Common myeloid progenitor, CD34-positive (primary cell): ENCODE results near the gene PARVB.

Experiments
- CTCF ChIA-PET: fragments of 350-600 bp; sonication (Branson Sonifier 250); formaldehyde crosslinking; loops from one replicate; lab custom pipeline; 2021; ENCODE audit warnings: antibody characterized with exemption; lab: Charles Lee
- POLR2A ChIA-PET: fragments of 350-600 bp; sonication (Branson Sonifier 250); formaldehyde crosslinking; loops from one replicate; lab custom pipeline; 2021; ENCODE audit warnings: antibody characterized with exemption; lab: Charles Lee
- DNase-seq, 3 donors: peaks; one replicate each; pipeline versions ENCODE4 v3.0.0 to v3.0.0-alpha.2; 2013
- H3K27ac ChIP-seq, 2 experiments: 1 replicate in 1 of 2; 2 replicates in 1 of 2; pipeline ENCODE4 v1.7.0; 2013; ENCODE audit warnings: inconsistent platforms in 2 of 2, low read length in 2 of 2, mild to moderate bottlenecking in 2 of 2, low read depth in 1 of 2, moderate library complexity in 1 of 2; ENCODE audit not compliant: severe bottlenecking in 2 of 2, insufficient read depth in 1 of 2, poor library complexity in 1 of 2
- H3K27me3 ChIP-seq, 5 experiments: replicated peaks in 2 of 5; 1 replicate in 3 of 5; 2 replicates in 2 of 5; pipeline versions ENCODE4 v1.6.1 to v1.7.0; 2013; ENCODE audit warnings: low read length in 4 of 5, mild to moderate bottlenecking in 2 of 5, moderate library complexity in 2 of 5, inconsistent platforms in 1 of 5; ENCODE audit not compliant: insufficient read depth in 5 of 5, control insufficient read depth in 4 of 5
- H3K36me3 ChIP-seq, 4 experiments: 1 replicate in 2 of 4; 2 replicates in 2 of 4; pipeline versions ENCODE4 v1.6.1 to v1.7.0; 2013; ENCODE audit warnings: low read length in 3 of 4, control low read depth in 1 of 4, mild to moderate bottlenecking in 1 of 4; ENCODE audit not compliant: control insufficient read depth in 4 of 4, insufficient read depth in 4 of 4
- H3K4me1 ChIP-seq, 4 experiments: 1 replicate in 3 of 4; 2 replicates in 1 of 4; pipeline versions ENCODE4 v1.6.1 to v1.7.1; 2013; ENCODE audit warnings: low read length in 3 of 4, mild to moderate bottlenecking in 3 of 4, control low read depth in 1 of 4, inconsistent platforms in 1 of 4, moderate library complexity in 1 of 4; ENCODE audit not compliant: control insufficient read depth in 4 of 4, insufficient read depth in 4 of 4; ENCODE audit errors: control extremely low read depth in 1 of 4
- H3K4me3 ChIP-seq, 7 experiments: 1 replicate in 4 of 7; 2 replicates in 3 of 7; pipeline versions ENCODE4 v1.5.1 to v1.7.0; 2013; ENCODE audit warnings: mild to moderate bottlenecking in 7 of 7, low read length in 6 of 7, moderate library complexity in 6 of 7, inconsistent platforms in 2 of 7, low read depth in 2 of 7, control low read depth in 1 of 7; ENCODE audit not compliant: insufficient read depth in 4 of 7, control insufficient read depth in 1 of 7; ENCODE audit errors: extremely low read depth in 1 of 7
- H3K9me3 ChIP-seq, 5 experiments: 1 replicate in 4 of 5; 2 replicates in 1 of 5; pipeline versions ENCODE4 v1.6.1 to v1.7.1; 2013; ENCODE audit warnings: low read length in 4 of 5, mild to moderate bottlenecking in 2 of 5, inconsistent platforms in 1 of 5, low read depth in 1 of 5, moderate library complexity in 1 of 5; ENCODE audit not compliant: control insufficient read depth in 4 of 5, insufficient read depth in 2 of 5; ENCODE audit errors: control extremely low read depth in 1 of 5
- WGBS: methylation state at CpG from one replicate; pipeline ENCODE4 v1.1.5; 2013; ENCODE audit not compliant: insufficient coverage; 5-methylcytosine and 5-hydroxymethylcytosine counted together

The PARVB gene

DNA sequence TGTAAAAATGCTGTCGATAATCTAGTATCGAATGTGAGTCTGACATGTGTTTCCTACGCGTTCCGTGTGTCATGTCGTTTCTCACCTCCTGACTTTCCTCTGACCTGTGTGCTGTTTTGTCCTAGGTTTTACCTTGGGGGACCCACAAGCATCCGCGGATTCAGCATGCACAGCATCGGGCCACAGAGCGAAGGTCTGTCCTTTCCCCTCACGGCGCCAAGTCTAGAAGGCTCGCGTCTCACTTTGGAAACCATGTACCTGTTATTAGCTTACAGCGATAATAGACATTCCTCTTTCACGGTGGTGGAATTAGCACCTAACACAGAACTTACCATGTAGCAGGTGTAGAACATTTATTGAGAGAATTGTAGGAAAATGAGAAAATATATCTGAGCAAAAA lies 40.3 kb upstream of the PARVB start:
- DNase-seq: no peak
- no peak overlapping the region for H3K27ac ChIP-seq
- H3K4me1 ChIP-seq: no peaks in the 10 kb centered on the region
- H3K4me3 ChIP-seq: no peak overlapping the region
- ChIA-PET CTCF (interaction anchor here (2.6 kb wide), 1 partner anchor 102 kb away, joined by 8 read pairs; no protein-coding TSS in a partner anchor), POLR2A (no interaction called here)
- H3K36me3 ChIP-seq: peaks cover 14 to 83% (median 50%) of the 10 kb centered on the region in 4 experiments
- 100% methylated on average over 15 of the region's 16 CpGs for WGBS
- no peaks in the 10 kb centered on the region for H3K27me3 ChIP-seq
- no peaks in the 10 kb centered on the region for H3K9me3 ChIP-seq

DNA sequence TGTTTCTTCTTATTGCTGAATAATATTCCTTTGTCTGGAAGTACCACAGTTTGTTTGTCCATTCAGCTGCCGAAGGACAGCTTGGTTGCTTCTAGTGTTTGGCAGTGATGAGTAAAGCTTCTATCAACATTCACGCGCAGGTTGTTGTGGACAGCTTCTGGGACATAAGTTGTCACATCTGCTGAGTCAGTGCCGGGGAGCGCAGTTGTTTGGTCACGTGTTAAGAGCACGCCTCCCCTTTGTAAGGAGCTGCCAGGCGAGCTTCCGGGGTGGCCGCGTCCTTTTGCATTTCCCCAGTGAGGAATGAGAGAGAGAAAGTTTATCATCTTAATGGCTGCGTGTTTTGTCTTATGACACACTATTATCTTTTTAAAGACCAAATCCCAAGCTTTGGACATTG lies 38.6 kb upstream of the PARVB start:
- peaks cover 20 to 81% (median 52%) of the 10 kb centered on the region in 4 experiments for H3K36me3 ChIP-seq
- H3K9me3 ChIP-seq: no peaks in the 10 kb centered on the region
- H3K27me3 ChIP-seq: no peaks in the 10 kb centered on the region
- H3K4me1 ChIP-seq: no peaks in the 10 kb centered on the region
- 86% methylated on average over 5 of the region's 12 CpGs for WGBS
- no peak for DNase-seq
- ChIA-PET POLR2A (interaction anchor here (0.7 kb wide), 1 partner anchor 605 kb away, joined by 4 read pairs; no protein-coding TSS in a partner anchor), CTCF (interaction anchor here (0.8 to 12.5 kb wide), 4 partner anchors 9 to 681 kb away, joined by 3 to 328 read pairs (median 4); no protein-coding TSS in a partner anchor)
- H3K4me3 ChIP-seq: no peak overlapping the region
- H3K27ac ChIP-seq: no peak overlapping the region

GRCh38 chr22:43988116-43988820 lies 35.8 kb upstream of the PARVB start:
- H3K27ac ChIP-seq: no peak overlapping the region
- DNase-seq: no peak
- 93% methylated on average over 7 of the region's 8 CpGs for WGBS
- H3K4me1 ChIP-seq: peaks cover 0 to 7% (median 2%) of the 10 kb centered on the region in 4 experiments
- ChIA-PET CTCF (interaction anchor here (0.7 to 12.5 kb wide), 3 partner anchors 43 to 98 kb away, joined by 3 to 328 read pairs (median 3); no protein-coding TSS in a partner anchor), POLR2A (no interaction called here)
- H3K36me3 ChIP-seq: peaks cover 18 to 79% (median 53%) of the 10 kb centered on the region in 4 experiments
- no peak overlapping the region for H3K4me3 ChIP-seq
- H3K9me3 ChIP-seq: no peaks in the 10 kb centered on the region
- no peaks in the 10 kb centered on the region for H3K27me3 ChIP-seq

DNA sequence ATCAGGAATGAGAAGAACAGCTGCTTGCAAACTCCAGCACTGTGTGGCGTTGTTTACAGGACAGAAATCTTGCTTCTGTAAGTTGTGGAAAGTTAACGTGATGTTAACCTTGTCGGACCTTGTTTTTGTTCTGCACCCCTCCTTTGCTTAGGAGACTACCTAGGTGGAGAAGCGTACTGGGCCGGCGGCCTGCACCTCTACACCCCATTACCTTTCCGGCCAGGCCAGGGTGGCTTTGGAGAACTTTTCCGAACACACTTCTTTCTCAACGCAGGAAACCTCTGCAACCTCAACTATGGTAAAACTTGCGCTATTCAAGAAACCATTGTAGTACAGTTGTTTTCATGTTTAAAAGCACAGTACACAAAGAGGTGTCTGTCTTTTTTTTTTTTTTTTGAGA lies 35.1 kb upstream of the PARVB start:
- WGBS: 100% methylated on average over 3 of the region's 10 CpGs
- Histone ChIP-seq H3K4me3 (no peak overlapping the region), H3K27me3 (no peaks in the 10 kb centered on the region), H3K27ac (no peak overlapping the region), H3K36me3 (peaks cover 13 to 75% (median 53%) of the 10 kb centered on the region in 4 experiments), H3K4me1 (peaks cover 0 to 7% (median 2%) of the 10 kb centered on the region in 4 experiments), H3K9me3 (no peaks in the 10 kb centered on the region)
- CTCF ChIA-PET: interaction anchor here (12.5 kb wide), 1 partner anchor 97 kb away, joined by 328 read pairs; no protein-coding TSS in a partner anchor
- POLR2A ChIA-PET: no interaction called here
- no peak for DNase-seq

- POLR2A ChIA-PET: no interaction called here
- no peak for DNase-seq
- H3K4me3 ChIP-seq: no peak overlapping the region
- no peaks in the 10 kb centered on the region for H3K27me3 ChIP-seq
- H3K4me1 ChIP-seq: peaks cover 0 to 7% (median 2%) of the 10 kb centered on the region in 4 experiments
- WGBS: 100% methylated on average over 8 of the region's 13 CpGs
- H3K9me3 ChIP-seq: no peaks in the 10 kb centered on the region
- CTCF ChIA-PET: interaction anchor here (1.1 to 12.5 kb wide), 3 partner anchors 9 to 636 kb away, joined by 4 to 328 read pairs (median 4); no protein-coding TSS in a partner anchor
- H3K36me3 ChIP-seq: peaks cover 13 to 78% (median 55%) of the 10 kb centered on the region in 4 experiments
- no peak overlapping the region for H3K27ac ChIP-seq
Observed at GRCh38 chr22:43990044-43990443, 34.1 kb upstream of the PARVB start.

DNA sequence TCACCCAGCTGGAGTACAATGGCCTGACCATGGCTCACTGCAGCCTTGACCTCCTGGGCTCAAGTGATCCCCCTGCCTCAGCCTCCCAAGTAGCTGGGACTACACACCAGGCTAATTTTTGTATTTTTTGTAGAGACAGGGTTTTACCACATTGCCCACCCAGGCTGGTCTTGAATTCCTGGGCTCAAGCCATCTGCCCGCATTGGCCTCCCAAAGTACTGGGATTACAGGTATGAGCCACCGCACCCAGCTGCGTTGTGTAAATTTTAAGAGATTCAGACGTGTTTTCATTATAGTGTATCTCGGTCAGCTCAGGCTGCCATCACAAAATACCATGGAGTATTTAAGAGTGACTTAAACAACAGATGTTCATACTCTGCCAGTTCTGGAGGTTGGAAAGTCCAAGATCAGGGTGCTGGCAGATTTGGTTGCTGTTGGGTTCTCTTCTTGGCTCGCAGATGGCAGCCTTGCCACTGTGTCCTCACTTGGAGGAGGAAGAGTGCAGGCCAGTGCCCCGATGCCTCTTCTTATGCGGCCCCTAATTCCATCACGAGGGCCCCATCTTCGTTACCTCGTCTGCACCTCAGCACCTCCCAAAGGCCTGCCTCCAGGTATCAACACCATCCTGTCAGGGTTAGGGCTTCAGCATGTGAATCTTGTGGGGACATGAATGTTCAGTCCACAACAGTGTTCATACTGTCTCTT lies 32.6 kb upstream of the PARVB start:
- DNase-seq: no peak
- Histone ChIP-seq H3K36me3 (peaks cover 10 to 75% (median 47%) of the 10 kb centered on the region in 4 experiments), H3K27me3 (no peaks in the 10 kb centered on the region), H3K4me1 (peaks cover 0 to 18% (median 13%) of the 10 kb centered on the region in 4 experiments), H3K27ac (no peak overlapping the region), H3K9me3 (no peaks in the 10 kb centered on the region), H3K4me3 (no peak overlapping the region)
- CTCF ChIA-PET: interaction anchor here (0.9 to 12.5 kb wide), 5 partner anchors 11 to 636 kb away, joined by 3 to 328 read pairs (median 4); no protein-coding TSS in a partner anchor
- POLR2A ChIA-PET: no interaction called here
- WGBS: 94% methylated on average over 11 of the region's 11 CpGs
